Stimulated activated CD8-positive, alpha-beta memory T cell treated with anti-CD3 and anti-CD28 coated beads, Interleukin-12 subunit alpha, Interleukin-12 subunit beta, amount 100 ng/mL, for 24 hours (primary cell): Measurements from ENCODE around the gene ADH1B.
"Not testable (repeated sequence)": the region's sequence is repeated elsewhere in the genome, so short reads cannot be mapped to it uniquely, and the experiment has no call there.

Experiments
- DNase-seq: peaks from one replicate; pipeline ENCODE4 v3.0.0-alpha.2; 2020; ENCODE audit errors: extremely low read depth

Gene ADH1B

DNA sequence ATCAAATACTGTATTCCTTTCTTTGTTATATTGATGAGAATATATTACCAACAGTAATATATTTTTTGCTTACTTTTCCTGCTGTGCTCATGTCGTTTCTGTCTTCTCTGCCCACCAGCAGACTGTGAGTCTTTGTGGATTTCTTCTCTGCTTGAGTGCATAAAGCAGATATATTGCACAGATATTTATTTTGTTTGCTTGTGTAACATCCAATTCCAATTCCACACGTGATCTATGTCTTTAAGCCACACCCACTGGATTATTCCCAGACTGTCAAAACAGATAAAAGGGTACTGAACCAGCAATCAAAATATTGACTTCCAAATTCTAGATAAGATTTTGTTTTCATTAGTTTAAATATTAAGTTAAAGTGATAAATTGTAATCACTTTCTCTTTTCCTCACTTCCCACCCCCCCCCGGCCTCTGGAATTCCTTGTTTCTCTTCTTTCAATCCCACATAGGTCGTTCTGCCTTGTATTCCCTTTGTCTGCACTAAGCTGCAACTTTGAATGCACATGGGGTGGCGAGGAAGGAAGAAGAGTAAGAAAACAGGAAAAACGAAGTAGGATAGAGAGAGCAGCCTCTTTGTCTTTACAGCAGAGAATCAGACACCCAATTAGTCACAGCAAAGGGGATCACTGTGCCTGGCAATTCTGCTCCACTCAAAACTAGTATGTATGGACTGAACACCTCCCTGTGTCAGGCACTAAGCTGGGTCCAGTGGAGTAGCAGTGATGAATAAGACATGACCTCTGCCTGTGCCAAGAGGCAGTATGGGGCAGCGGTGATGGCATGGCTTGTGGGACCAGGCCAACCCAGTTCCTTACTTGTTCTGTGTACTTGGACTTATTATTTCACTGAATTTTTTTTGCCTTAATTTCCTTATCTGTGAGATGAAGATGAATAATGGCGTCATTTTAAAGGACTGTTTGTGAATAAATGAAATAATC, at the start of gene ADH1B:
Gene ADH1B, minus strand, starts transcription at position 161 of the 951 bp plus-strand sequence. Its CDS starts 70 bp downstream, at position 91.
- DNase-seq: no peak

GRCh38 chr4:99367817-99368216, 46.6 kb upstream of the ADH1B start:
- DNase-seq: not testable (repeated sequence)

- DNase-seq: no peak
These were observed 45.3 kb upstream of the ADH1B start for GRCh38 chr4:99366491-99366890.

DNA sequence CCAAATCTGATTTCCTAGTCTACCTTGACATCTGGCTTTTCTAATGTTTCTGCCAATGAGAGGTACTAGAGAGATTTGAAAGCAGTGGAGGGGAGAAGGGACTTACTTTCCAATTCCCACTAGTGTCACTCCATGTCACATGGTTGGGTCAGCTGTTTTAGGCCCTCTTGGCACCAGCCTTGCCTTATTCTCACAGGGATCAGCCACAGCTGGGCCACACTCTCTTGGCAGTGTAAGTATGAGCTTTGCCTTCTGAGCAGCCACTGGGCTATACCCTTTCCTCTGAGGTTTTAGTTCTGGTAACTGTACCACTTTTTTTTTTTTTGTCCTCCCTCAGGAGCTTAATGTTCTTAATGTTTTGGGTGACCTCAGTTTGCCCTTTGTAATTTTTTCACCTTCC, 41.6 kb upstream of the ADH1B start:
- no peak for DNase-seq

- DNase-seq: no peak
These were observed 40.7 kb upstream of the ADH1B start for GRCh38 chr4:99361899-99362275.

DNA sequence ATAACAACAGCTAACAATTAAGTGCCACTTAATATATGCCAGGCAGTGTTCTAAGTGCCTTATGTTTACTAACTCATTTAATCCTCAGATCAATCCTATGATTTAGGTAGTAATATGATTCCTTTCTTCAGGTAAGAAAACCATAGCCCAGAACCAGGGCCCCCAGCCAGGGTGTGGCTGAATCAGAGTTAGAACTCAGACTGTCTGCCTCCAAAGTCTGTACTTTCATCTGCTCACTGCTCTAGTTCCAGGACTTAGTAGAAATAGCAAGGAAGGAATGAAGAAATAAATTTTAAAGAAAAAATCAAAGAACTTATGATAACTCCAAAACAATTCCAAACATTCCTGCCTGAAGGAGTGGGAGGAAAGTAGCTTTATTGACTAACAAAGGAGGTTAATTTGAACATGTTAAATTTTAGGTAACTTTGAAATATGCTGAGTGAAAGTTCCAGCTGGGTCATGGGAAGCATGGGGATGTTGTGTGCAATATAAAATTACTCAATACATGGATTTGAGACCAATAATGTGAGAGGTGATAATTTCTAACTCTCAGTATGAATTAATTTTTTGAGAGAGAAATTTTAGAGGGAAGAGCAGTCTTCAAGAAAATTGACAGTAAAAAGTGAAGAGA, 40.2 kb upstream of the ADH1B start:
- DNase-seq: no peak

DNA sequence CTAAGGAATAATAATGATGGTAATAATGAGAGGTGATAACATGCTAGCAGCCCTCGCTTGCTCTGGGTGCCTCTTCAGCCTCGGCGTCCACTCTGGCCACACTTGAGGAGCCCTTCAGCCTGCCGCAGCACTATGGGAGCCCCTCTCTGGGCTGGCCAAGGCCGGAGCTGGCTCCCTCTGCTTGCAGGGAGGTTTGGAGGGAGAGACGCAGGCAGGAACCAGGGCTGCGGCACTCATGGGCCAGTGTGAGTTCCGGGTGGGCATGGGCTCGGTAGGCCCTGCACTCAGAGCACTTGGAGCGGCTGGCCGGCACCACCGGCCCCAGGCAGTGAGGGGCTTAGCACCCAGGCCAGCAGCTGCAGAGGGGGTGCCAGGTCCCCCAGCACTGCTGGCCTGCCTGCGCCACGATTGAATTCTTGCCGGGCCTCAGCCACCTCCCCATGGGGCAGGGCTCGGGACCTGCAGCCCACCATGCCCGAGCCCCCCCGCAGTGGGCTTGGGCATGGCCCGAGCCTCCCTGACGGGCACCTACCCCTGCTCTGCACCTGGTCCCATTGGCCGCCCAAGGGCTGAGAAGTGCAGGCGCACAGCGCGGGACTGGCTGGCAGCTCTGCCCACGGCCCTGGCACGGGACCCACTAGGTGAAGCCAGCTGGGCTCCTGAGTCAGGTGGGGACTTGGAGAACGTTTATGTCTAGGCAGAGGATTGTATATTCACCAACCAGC, 38.4 kb upstream of the ADH1B start:
- no peak for DNase-seq

GRCh38 chr4:99357948-99358347, 36.7 kb upstream of the ADH1B start:
- DNase-seq: no peak

DNA sequence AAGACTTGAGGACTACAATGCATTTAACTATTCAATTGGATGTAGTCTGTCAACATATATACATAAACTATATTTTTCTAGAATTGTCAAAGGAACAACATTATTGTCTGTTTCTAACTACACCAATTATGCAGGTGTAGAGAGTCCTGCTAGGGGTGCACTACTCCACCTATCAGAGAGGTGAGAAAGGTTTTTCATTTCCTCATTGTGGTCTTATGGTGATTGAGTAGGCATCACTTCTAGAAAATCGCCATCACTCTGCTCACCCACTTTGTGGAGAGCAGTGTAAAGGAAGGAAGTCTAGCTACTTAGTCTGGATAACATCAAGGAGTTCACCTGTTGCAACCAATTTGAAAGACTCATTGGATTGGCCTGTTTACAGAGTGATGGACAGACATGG, 35.8 kb upstream of the ADH1B start:
- no peak for DNase-seq

- not testable (repeated sequence) for DNase-seq
These were observed 34.9 kb upstream of the ADH1B start for GRCh38 chr4:99356149-99356548.

GRCh38 chr4:99352602-99353537, 31.7 kb upstream of the ADH1B start, which contains the start of gene ADH1C:
ADH1C (minus strand) TSS chr4:99352746; CDS start chr4:99352675, 71 bp downstream.
- DNase-seq: no peak

DNA sequence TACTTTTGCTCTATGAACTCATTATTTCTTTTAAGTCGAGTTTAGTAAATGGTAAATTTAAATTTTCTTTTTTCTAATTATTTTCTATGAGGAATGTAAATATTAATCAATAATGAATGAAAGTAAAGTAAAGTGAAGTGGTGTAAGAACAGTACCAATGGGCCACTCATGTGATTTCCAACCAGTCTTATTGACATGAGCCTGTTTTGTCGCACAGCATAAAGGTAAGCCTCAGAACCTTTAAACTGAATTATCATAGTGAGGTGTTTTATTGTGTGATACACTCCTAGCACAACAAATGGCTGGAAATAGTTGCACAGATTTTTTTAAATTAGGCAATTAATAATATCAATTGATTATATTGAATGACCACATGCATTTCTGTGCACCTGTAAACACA, 30.3 kb upstream of the ADH1B start:
- DNase-seq: no peak

GRCh38 chr4:99349338-99349737, 28.1 kb upstream of the ADH1B start:
- no peak for DNase-seq

DNA sequence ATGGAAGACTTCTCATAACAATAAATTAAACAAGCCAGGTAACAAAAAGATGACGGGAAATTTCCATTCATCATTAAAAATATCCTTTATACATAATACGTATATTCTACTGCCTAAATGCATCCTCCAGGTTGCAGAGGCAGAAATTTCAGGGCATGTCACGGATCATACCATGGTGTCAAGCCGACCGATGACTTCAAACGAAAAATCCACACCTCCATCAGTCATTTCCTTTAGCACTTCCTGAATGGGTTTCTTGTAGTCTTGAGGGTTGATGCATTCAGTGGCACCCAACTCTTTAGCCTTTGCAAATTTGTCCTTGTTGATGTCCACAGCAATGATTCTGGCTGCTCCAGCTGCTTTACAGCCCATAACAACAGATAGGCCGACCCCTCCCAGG, 21.4 kb upstream of the ADH1B start:
- not testable (repeated sequence) for DNase-seq

GRCh38 chr4:99341426-99341825, 20.2 kb upstream of the ADH1B start:
- no peak for DNase-seq

DNA sequence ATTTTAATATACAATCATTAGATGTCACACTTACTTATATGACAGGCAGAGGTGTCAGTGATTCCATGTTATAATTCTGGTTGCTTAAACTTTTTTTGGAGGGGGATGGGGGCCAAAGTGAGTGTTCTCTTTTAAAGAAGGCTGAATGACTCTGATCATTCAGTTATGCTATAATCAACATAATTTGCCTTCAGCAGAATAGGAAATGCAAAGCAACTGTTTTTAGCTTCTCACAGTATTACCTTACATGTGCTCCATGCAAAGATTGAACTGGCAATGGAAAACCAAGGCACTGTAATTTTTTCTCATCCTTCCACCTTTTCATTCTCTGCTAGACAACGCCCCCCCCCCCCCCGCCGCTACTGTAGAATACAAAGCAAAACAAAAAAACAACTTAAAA, 18.0 kb upstream of the ADH1B start:
- no peak for DNase-seq

GRCh38 chr4:99336553-99336952, 15.4 kb upstream of the ADH1B start:
- DNase-seq: no peak

DNA sequence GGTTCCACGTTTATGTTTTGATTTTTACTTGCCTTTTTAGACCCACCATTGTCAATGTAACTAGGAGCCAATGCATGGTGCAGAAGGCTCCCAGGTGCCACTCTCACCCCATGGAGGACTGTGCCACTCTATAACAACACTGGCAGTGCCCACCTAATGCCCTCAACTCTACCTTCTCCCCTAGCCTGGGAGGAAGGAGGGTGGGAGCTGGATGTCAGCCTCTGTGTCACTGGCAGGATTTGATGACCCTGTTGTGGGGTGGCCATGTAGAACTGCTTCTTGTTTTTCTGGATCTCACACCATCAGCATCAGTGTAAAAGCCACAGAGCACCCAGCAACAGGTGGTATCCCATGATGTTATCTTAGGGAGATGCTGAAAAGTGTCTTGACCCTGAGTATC, 13.7 kb upstream of the ADH1B start:
- DNase-seq: no peak

DNA sequence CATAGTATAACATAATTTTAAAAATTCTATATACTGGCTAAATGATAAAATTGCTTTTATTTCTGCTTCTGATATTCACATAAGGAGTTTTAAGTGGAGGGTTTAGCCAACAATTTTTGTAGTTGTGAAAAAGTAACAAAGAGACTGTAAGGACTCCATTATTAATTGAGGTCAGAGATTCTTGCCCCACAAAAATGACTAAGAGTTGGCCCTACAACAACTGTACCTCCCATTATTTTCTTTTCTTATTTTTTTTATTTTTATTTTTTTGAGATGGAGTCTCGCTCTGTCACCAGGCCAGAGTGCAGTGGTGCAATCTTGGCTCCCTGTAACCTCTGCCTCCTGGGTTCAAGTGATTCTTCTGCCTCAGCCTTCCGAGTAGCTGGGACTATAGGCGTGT, 9.4 kb upstream of the ADH1B start:
- no peak for DNase-seq

DNA sequence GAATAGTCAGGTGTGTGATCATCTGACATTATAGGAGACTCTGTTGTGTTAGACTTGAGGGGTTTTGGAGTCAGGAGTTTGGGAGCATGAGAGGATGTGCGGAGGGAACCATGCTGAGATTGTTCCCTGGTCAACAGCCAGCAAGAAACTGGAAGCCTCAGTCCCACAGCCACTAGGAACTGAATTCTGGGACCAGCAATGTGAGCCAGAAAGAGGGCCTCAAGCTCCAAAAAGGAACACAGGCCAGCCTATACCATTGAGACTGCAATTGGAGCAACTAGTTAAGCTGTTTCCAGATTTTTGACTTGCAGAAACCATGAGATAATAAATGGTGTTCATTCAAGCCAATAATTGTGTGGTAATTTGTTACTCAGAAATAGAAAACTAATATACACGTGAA, 8.7 kb upstream of the ADH1B start:
- DNase-seq: no peak

DNA sequence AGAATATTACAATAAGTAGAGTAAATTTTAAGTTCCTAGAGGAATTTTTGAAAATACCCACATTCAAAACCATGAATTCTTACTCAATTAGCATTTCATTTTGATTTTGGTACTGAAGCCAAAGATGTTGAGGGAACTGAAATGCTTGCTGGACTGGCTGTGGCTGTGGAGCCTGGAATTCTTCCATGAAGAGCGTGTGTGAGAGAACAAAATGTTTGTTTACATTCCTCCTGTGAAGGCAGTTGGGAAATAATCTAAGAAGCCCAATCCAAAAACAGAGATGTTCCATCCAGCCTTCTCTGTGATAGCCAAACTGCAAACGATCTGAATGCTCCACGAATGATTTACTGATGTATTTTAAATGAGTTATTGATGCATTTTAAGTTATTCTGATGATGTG, 3.8 kb upstream of the ADH1B start:
- no peak for DNase-seq
